Measurements from ENCODE around the gene RABL3. TPM values are rescaled to one million over a fixed set of nuclear protein-coding genes. Genes with fewer than 3 reads are reported as not detected.
"Not testable (repeated sequence)": the region's sequence is repeated elsewhere in the genome, so short reads cannot be mapped to it uniquely, and the experiment has no call there.

RABL3 gene
- polyA plus RNA-seq, 1 of the 3 experiments (the other 2 are of a cell fraction): 2.2 TPM

DNA sequence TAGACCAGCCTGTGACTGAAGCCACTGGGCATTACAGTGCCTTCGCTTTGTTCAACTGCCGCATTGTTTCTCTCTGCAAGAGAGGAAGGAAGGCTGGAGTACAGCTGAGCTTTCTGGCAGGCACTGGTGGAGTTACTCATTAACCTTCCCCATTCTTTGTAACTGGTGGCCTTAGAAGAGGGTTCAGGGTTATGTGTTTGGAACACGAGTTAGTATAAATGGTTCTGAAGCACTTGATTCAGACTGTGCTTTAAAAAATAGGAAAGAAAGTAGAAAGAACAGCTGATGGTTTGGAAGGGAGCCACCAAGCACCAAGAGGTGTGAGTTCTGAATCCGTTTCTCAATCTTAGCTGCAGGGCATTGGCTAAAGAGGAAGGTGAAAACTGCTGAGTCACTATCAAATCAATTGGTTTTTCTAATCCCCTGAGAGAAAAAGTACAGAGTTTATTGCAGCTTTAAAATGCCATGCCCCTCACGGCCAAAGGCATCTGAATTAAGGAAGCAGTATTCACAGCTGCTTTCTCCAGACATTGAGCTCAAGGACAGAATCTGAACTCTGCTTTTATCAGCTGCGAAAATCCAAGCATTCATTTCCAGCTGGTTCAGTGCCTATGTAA is 63.9 kb downstream of the RABL3 start (continued):
- TF ChIP-seq RFX5 (IDR thresholded peaks at IDR 0.05; ENCODE audit: low read length) (no peak), GATA2 (CRISPR knock-in tag; IDR thresholded peaks at IDR 0.05) (no peak), SMC3 (IDR thresholded peaks at IDR 0.05; ENCODE audit: low read depth, low read length) (no peak)
- TF ChIP-seq, protein P1, sequence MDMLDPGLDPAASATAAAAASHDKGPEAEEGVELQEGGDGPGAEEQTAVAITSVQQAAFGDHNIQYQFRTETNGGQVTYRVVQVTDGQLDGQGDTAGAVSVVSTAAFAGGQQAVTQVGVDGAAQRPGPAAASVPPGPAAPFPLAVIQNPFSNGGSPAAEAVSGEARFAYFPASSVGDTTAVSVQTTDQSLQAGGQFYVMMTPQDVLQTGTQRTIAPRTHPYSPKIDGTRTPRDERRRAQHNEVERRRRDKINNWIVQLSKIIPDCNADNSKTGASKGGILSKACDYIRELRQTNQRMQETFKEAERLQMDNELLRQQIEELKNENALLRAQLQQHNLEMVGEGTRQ (IDR thresholded peaks at IDR 0.05; ENCODE audit: borderline replicate concordance, low read depth, low read length): no peak

- CTCF ChIA-PET; H3K4me3 ChIP-seq (ENCODE audit: low read depth in 2 of 2, low read length in 1 of 2); H4K20me1 ChIP-seq (ENCODE audit: insufficient read depth); POLR2A ChIA-PET; H3K4me2 ChIP-seq; H3K9me3 ChIP-seq; DNase-seq; H3K79me2 ChIP-seq (ENCODE audit: insufficient read depth); H3K27me3 ChIP-seq (ENCODE audit: insufficient read depth); H3K4me1 ChIP-seq (ENCODE audit: control insufficient read depth in 1 of 2, insufficient read depth in 2 of 2, low read depth in 1 of 2, low read length in 1 of 2); H2AFZ ChIP-seq (ENCODE audit: low read depth); H3K9ac ChIP-seq; H3K36me3 ChIP-seq (replicated peaks in 1 of 2; ENCODE audit: control insufficient read depth in 1 of 2, insufficient read depth in 2 of 2, low read length in 1 of 2); H3F3A ChIP-seq (replicated peaks; ENCODE audit: insufficient read depth); H3K27ac ChIP-seq (ENCODE audit: low read depth in 2 of 2, low read length in 1 of 2); H3K9me2 ChIP-seq: not testable (repeated sequence)
- WGBS (ENCODE audit: low lambda C conversion rate): 78% methylated on average over 7 of the region's 7 CpGs
These were observed 65.1 kb downstream of the RABL3 start for GRCh38 chr3:120677193-120677592.

GRCh38 chr3:120673116-120673515 is 69.2 kb downstream of the RABL3 start:
- Histone ChIP-seq H3K4me1 (ENCODE audit: control insufficient read depth in 1 of 2, insufficient read depth in 2 of 2, low read depth in 1 of 2, low read length in 1 of 2) (peaks cover 0 to under 1% of the 10 kb centered on the region in 2 experiments; a peak in 2 of 4 replicates), H3K27ac (ENCODE audit: low read depth in 2 of 2, low read length in 1 of 2) (no peak overlapping the region), H3K27me3 (ENCODE audit: insufficient read depth) (no peaks in the 10 kb centered on the region), H3K4me3 (ENCODE audit: low read depth in 2 of 2, low read length in 1 of 2) (no peak overlapping the region), H3F3A (replicated peaks; ENCODE audit: insufficient read depth) (no peaks in the 10 kb centered on the region), H3K79me2 (ENCODE audit: insufficient read depth) (no peaks in the 10 kb centered on the region), H3K9me3 (no peaks in the 10 kb centered on the region), H2AFZ (ENCODE audit: low read depth) (no peak overlapping the region), H3K9me2 (no peaks in the 10 kb centered on the region), H3K9ac (no peak overlapping the region), H3K36me3 (replicated peaks in 1 of 2; ENCODE audit: control insufficient read depth in 1 of 2, insufficient read depth in 2 of 2, low read length in 1 of 2) (no peaks in the 10 kb centered on the region), H3K4me2 (no peak overlapping the region), H4K20me1 (ENCODE audit: insufficient read depth) (no peaks in the 10 kb centered on the region)
- DNase-seq: no peak
- POLR2A ChIA-PET: no interaction called here
- WGBS (ENCODE audit: low lambda C conversion rate): 22% methylated on average over 2 of the region's 2 CpGs
- CTCF ChIA-PET: interaction anchor here (1.5 kb wide), 1 partner anchor 9 kb away, joined by 7 read pairs; the partner anchor contains the start of gene HGD
- no peak for TF ChIP-seq NRF1 (IDR thresholded peaks at IDR 0.05; ENCODE audit: low read depth, low read length)
- TF ChIP-seq, protein P2, sequence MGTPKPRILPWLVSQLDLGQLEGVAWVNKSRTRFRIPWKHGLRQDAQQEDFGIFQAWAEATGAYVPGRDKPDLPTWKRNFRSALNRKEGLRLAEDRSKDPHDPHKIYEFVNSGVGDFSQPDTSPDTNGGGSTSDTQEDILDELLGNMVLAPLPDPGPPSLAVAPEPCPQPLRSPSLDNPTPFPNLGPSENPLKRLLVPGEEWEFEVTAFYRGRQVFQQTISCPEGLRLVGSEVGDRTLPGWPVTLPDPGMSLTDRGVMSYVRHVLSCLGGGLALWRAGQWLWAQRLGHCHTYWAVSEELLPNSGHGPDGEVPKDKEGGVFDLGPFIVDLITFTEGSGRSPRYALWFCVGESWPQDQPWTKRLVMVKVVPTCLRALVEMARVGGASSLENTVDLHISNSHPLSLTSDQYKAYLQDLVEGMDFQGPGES (IDR thresholded peaks at IDR 0.05; ENCODE audit: low read depth, low read length): no peak
- TF ChIP-seq, protein P3, sequence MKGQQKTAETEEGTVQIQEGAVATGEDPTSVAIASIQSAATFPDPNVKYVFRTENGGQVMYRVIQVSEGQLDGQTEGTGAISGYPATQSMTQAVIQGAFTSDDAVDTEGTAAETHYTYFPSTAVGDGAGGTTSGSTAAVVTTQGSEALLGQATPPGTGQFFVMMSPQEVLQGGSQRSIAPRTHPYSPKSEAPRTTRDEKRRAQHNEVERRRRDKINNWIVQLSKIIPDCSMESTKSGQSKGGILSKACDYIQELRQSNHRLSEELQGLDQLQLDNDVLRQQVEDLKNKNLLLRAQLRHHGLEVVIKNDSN (IDR thresholded peaks at IDR 0.05; ENCODE audit: borderline replicate concordance, low read depth): no peak
